ENCODE results near the gene TM4SF4.

The TM4SF4 gene

DNA sequence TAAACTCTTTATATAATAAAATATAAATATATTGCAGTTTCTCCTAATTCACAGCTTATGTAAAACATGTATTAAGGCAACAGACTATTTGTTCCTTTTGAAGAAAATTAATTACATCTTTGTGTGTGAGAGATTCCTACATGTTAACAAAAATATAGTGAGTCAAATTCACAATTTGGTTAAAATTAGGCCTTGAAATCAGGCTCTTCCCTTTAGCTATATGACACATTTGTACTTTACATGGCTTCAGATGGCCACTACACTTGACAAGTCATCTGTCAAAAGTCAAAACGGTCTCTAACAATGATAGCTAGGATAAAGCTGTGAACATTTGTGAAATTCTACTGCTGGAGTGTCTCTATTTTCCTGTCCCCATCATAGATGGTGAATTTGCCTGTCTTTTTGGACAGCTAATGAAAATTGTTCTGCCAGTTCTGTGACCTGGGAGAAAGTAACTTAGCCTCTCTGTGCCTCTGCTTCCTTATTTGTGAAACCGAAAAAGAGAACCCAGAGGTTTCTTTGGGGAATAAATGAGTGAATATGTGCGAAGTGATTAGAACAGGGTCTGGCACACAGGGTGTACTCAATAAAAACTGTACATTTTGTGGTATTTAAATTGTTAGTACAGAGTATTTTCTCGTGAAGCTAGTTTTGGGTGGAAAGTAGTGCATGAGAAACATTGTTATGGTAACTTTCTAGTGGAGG is 23.6 kb downstream of the TM4SF4 start:
- H3K4ac ChIP-seq (ENCODE audit: low read length): no peak overlapping the region
- no peak overlapping the region for H2BK15ac ChIP-seq (ENCODE audit: low read length)
- H3K14ac ChIP-seq (ENCODE audit: low read length): no peak overlapping the region
- H3K4me3 ChIP-seq (ENCODE audit: low read length in 2 of 2): no peak overlapping the region
- no peak overlapping the region for H3K18ac ChIP-seq (ENCODE audit: low read length)
- H2BK120ac ChIP-seq (ENCODE audit: low read depth, low read length): no peak overlapping the region
- no peak overlapping the region for H4K8ac ChIP-seq (ENCODE audit: low read depth, low read length)
- H3K4me1 ChIP-seq (ENCODE audit: control insufficient read depth in 2 of 2, insufficient read depth in 1 of 2, low read depth in 1 of 2, low read length in 2 of 2): no peaks in the 10 kb centered on the region
- H4K91ac ChIP-seq (ENCODE audit: low read depth, low read length, poor library complexity): no peak overlapping the region
- peaks cover 0 to 10% (median 0%) of the 10 kb centered on the region in 3 experiments for H3K27me3 ChIP-seq (ENCODE audit: control insufficient read depth in 3 of 3, insufficient read depth in 3 of 3, low read depth in 1 of 3, low read length in 3 of 3)
- H2BK12ac ChIP-seq (ENCODE audit: low read length): no peak overlapping the region
- no peak for DNase-seq (ENCODE audit: low spot score)
- H3K79me1 ChIP-seq (ENCODE audit: low read depth, low read length): no peaks in the 10 kb centered on the region
- H2AFZ ChIP-seq (ENCODE audit: low read length): no peak overlapping the region
- H2BK5ac ChIP-seq (ENCODE audit: low read length): no peak overlapping the region
- H3K9me3 ChIP-seq (replicated peaks in 1 of 2; ENCODE audit: control insufficient read depth in 2 of 2, insufficient read depth in 1 of 2, low read depth in 1 of 2, low read length in 2 of 2): no peaks in the 10 kb centered on the region
- H3K9ac ChIP-seq (ENCODE audit: low read depth, low read length, poor library complexity): no peak overlapping the region
- no peak overlapping the region for H2AK5ac ChIP-seq (ENCODE audit: low read depth, low read length)
- whole genome bisulfite sequencing, 2 donors (ENCODE audit: extremely low coverage in 2 of 2, insufficient read length in 2 of 2, insufficient replicate concordance in 1 of 2): no CpG with 5 or more reads among the region's 4 CpGs
- no peak overlapping the region for H3K23ac ChIP-seq (ENCODE audit: low read depth, low read length, poor library complexity)
- no peak overlapping the region for H3K4me2 ChIP-seq (ENCODE audit: insufficient read depth, low read length, poor library complexity, severe bottlenecking)
- H3K36me3 ChIP-seq (replicated peaks in 1 of 2; ENCODE audit: control insufficient read depth in 2 of 2, insufficient read depth in 2 of 2, low read length in 2 of 2): no peaks in the 10 kb centered on the region
- no peak overlapping the region for H3K27ac ChIP-seq (replicated peaks; ENCODE audit: low read length)

DNA sequence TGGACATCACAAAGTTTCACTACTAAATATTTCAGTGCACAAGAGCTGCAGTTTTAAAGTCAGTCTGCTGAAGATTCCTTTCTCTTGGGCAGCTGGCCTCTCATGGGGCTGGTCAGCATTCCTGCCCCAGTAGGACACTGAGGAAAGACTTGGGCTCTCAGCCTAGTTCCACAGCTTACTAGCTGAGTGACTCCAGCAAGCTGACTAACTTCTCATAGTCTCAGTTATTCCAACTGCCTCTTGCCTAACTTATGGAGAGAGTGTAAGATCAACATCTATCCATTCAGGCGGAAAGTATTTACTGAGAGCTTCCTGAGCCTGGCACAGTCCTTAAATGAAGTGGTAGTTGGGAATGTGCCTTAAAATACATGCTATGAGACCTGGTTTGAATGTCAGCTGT is 27.0 kb downstream of the TM4SF4 start:
- H3K27ac ChIP-seq (replicated peaks; ENCODE audit: low read length): no peak overlapping the region
- H4K8ac ChIP-seq (ENCODE audit: low read depth, low read length): no peak overlapping the region
- no peak overlapping the region for H3K9ac ChIP-seq (ENCODE audit: low read depth, low read length, poor library complexity)
- H3K79me1 ChIP-seq (ENCODE audit: low read depth, low read length): no peaks in the 10 kb centered on the region
- H2AK5ac ChIP-seq (ENCODE audit: low read depth, low read length): no peak overlapping the region
- H2AFZ ChIP-seq (ENCODE audit: low read length): no peak overlapping the region
- no peak overlapping the region for H3K14ac ChIP-seq (ENCODE audit: low read length)
- H4K91ac ChIP-seq (ENCODE audit: low read depth, low read length, poor library complexity): no peak overlapping the region
- no peak overlapping the region for H3K4me3 ChIP-seq (ENCODE audit: low read length in 2 of 2)
- H3K36me3 ChIP-seq (replicated peaks in 1 of 2; ENCODE audit: control insufficient read depth in 2 of 2, insufficient read depth in 2 of 2, low read length in 2 of 2): no peaks in the 10 kb centered on the region
- no peak overlapping the region for H2BK15ac ChIP-seq (ENCODE audit: low read length)
- H3K4me1 ChIP-seq (ENCODE audit: control insufficient read depth in 2 of 2, insufficient read depth in 1 of 2, low read depth in 1 of 2, low read length in 2 of 2): peaks cover 0 to 2% of the 10 kb centered on the region in 2 donors
- no peak overlapping the region for H2BK120ac ChIP-seq (ENCODE audit: low read depth, low read length)
- no peak overlapping the region for H2BK5ac ChIP-seq (ENCODE audit: low read length)
- no peaks in the 10 kb centered on the region for H3K9me3 ChIP-seq (replicated peaks in 1 of 2; ENCODE audit: control insufficient read depth in 2 of 2, insufficient read depth in 1 of 2, low read depth in 1 of 2, low read length in 2 of 2)
- no peak overlapping the region for H3K18ac ChIP-seq (ENCODE audit: low read length)
- H3K4ac ChIP-seq (ENCODE audit: low read length): no peak overlapping the region
- H3K23ac ChIP-seq (ENCODE audit: low read depth, low read length, poor library complexity): no peak overlapping the region
- no peak for DNase-seq (ENCODE audit: low spot score)
- no peaks in the 10 kb centered on the region for H3K27me3 ChIP-seq (ENCODE audit: control insufficient read depth in 3 of 3, insufficient read depth in 3 of 3, low read depth in 1 of 3, low read length in 3 of 3)
- no CpG with 5 or more reads among the region's 1 CpG for WGBS, 2 donors (ENCODE audit: extremely low coverage in 2 of 2, insufficient read length in 2 of 2, insufficient replicate concordance in 1 of 2)
- H3K4me2 ChIP-seq (ENCODE audit: insufficient read depth, low read length, poor library complexity, severe bottlenecking): no peak overlapping the region
- H2BK12ac ChIP-seq (ENCODE audit: low read length): no peak overlapping the region

DNA sequence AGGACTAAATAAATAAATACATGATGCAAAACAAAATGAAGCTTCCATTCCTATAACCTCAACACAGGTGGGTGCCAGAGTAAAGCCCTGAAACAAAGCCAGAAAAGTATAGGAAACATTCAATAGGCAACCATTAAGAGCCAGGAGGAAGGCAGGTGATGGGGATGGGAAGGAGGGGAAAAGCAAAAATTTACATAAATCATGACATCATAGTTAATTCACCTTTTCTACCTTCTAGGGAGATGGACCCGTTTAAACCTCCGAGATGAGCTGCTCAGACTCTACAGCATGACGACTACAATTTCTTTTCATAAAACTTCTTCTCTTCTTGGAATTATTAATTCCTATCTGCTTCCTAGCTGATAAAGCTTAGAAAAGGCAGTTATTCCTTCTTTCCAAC is 27.9 kb downstream of the TM4SF4 start:
- no peak overlapping the region for H4K8ac ChIP-seq (ENCODE audit: low read depth, low read length)
- H3K9me3 ChIP-seq (replicated peaks in 1 of 2; ENCODE audit: control insufficient read depth in 2 of 2, insufficient read depth in 1 of 2, low read depth in 1 of 2, low read length in 2 of 2): no peaks in the 10 kb centered on the region
- H3K4me2 ChIP-seq (ENCODE audit: insufficient read depth, low read length, poor library complexity, severe bottlenecking): no peak overlapping the region
- H2AFZ ChIP-seq (ENCODE audit: low read length): no peak overlapping the region
- no peak overlapping the region for H3K9ac ChIP-seq (ENCODE audit: low read depth, low read length, poor library complexity)
- no peak overlapping the region for H2BK5ac ChIP-seq (ENCODE audit: low read length)
- H3K79me1 ChIP-seq (ENCODE audit: low read depth, low read length): no peaks in the 10 kb centered on the region
- WGBS, 2 donors (ENCODE audit: extremely low coverage in 2 of 2, insufficient read length in 2 of 2, insufficient replicate concordance in 1 of 2): no CpG with 5 or more reads among the region's 3 CpGs
- peaks cover 0 to 2% of the 10 kb centered on the region in 2 donors for H3K4me1 ChIP-seq (ENCODE audit: control insufficient read depth in 2 of 2, insufficient read depth in 1 of 2, low read depth in 1 of 2, low read length in 2 of 2)
- H3K36me3 ChIP-seq (replicated peaks in 1 of 2; ENCODE audit: control insufficient read depth in 2 of 2, insufficient read depth in 2 of 2, low read length in 2 of 2): no peaks in the 10 kb centered on the region
- H2BK12ac ChIP-seq (ENCODE audit: low read length): no peak overlapping the region
- H2AK5ac ChIP-seq (ENCODE audit: low read depth, low read length): no peak overlapping the region
- H3K18ac ChIP-seq (ENCODE audit: low read length): no peak overlapping the region
- H3K23ac ChIP-seq (ENCODE audit: low read depth, low read length, poor library complexity): no peak overlapping the region
- no peak overlapping the region for H2BK120ac ChIP-seq (ENCODE audit: low read depth, low read length)
- no peak for DNase-seq (ENCODE audit: low spot score)
- no peak overlapping the region for H3K14ac ChIP-seq (ENCODE audit: low read length)
- H3K4me3 ChIP-seq (ENCODE audit: low read length in 2 of 2): no peak overlapping the region
- H3K4ac ChIP-seq (ENCODE audit: low read length): no peak overlapping the region
- peaks cover 0 to 2% (median 0%) of the 10 kb centered on the region in 3 experiments for H3K27me3 ChIP-seq (ENCODE audit: control insufficient read depth in 3 of 3, insufficient read depth in 3 of 3, low read depth in 1 of 3, low read length in 3 of 3)
- no peak overlapping the region for H4K91ac ChIP-seq (ENCODE audit: low read depth, low read length, poor library complexity)
- no peak overlapping the region for H3K27ac ChIP-seq (replicated peaks; ENCODE audit: low read length)
- no peak overlapping the region for H2BK15ac ChIP-seq (ENCODE audit: low read length)

DNA sequence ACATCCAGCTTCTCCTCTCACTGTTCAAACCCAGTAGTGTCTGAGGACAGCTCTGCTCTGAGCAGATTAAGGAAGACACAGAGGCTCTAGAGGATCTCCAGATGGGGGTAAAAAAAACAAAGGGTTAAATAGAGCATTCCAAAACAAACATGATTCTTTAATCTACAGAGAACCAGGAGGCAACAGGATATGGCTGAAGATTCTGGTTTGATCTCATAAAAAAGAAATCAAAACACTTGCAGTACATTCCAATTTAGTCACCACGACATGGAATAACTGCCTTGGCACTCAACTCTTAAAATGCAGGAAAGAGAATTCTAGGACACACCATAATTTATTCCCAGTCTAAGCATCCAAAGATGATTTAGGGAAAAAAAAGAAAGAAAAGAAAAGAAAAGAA is 32.0 kb downstream of the TM4SF4 start:
- no peak overlapping the region for H3K23ac ChIP-seq (ENCODE audit: low read depth, low read length, poor library complexity)
- no peak overlapping the region for H3K4ac ChIP-seq (ENCODE audit: low read length)
- no peak overlapping the region for H4K91ac ChIP-seq (ENCODE audit: low read depth, low read length, poor library complexity)
- no peaks in the 10 kb centered on the region for H3K36me3 ChIP-seq (replicated peaks in 1 of 2; ENCODE audit: control insufficient read depth in 2 of 2, insufficient read depth in 2 of 2, low read length in 2 of 2)
- H3K27me3 ChIP-seq (ENCODE audit: control insufficient read depth in 3 of 3, insufficient read depth in 3 of 3, low read depth in 1 of 3, low read length in 3 of 3): peaks cover 0 to 2% (median 0%) of the 10 kb centered on the region in 3 experiments
- H3K27ac ChIP-seq (replicated peaks; ENCODE audit: low read length): no peak overlapping the region
- H3K79me1 ChIP-seq (ENCODE audit: low read depth, low read length): no peaks in the 10 kb centered on the region
- peaks cover 0 to 2% of the 10 kb centered on the region in 2 donors for H3K9me3 ChIP-seq (replicated peaks in 1 of 2; ENCODE audit: control insufficient read depth in 2 of 2, insufficient read depth in 1 of 2, low read depth in 1 of 2, low read length in 2 of 2)
- no peak for DNase-seq (ENCODE audit: low spot score)
- H2AK5ac ChIP-seq (ENCODE audit: low read depth, low read length): no peak overlapping the region
- H4K8ac ChIP-seq (ENCODE audit: low read depth, low read length): no peak overlapping the region
- no CpG with 5 or more reads among the region's 1 CpG for WGBS, 2 donors (ENCODE audit: extremely low coverage in 2 of 2, insufficient read length in 2 of 2, insufficient replicate concordance in 1 of 2)
- H2BK120ac ChIP-seq (ENCODE audit: low read depth, low read length): no peak overlapping the region
- H3K14ac ChIP-seq (ENCODE audit: low read length): no peak overlapping the region
- no peak overlapping the region for H3K18ac ChIP-seq (ENCODE audit: low read length)
- no peak overlapping the region for H3K4me2 ChIP-seq (ENCODE audit: insufficient read depth, low read length, poor library complexity, severe bottlenecking)
- H3K9ac ChIP-seq (ENCODE audit: low read depth, low read length, poor library complexity): no peak overlapping the region
- H3K4me3 ChIP-seq (ENCODE audit: low read length in 2 of 2): no peak overlapping the region
- no peak overlapping the region for H2AFZ ChIP-seq (ENCODE audit: low read length)
- H2BK5ac ChIP-seq (ENCODE audit: low read length): no peak overlapping the region
- H2BK12ac ChIP-seq (ENCODE audit: low read length): no peak overlapping the region
- no peak overlapping the region for H2BK15ac ChIP-seq (ENCODE audit: low read length)
- peaks cover 0 to 4% of the 10 kb centered on the region in 2 donors for H3K4me1 ChIP-seq (ENCODE audit: control insufficient read depth in 2 of 2, insufficient read depth in 1 of 2, low read depth in 1 of 2, low read length in 2 of 2)

Data from neuronal stem cell (in vitro differentiated cells).